Adrenal gland (tissue), 5 donors: Measurements from ENCODE around the gene MAD1L1.

ENCODE experiments used
- POLR2A ChIP-seq, 2 donors: fragments of 450-650 bp; IDR thresholded peaks; one replicate each; pipeline ENCODE4 v1.6.1; 2017; ENCODE audit warnings: antibody characterized with exemption in 2 of 2, mild to moderate bottlenecking in 2 of 2, moderate library complexity in 1 of 2
- TF ChIP-seq, protein P1 (sequence below), 6 experiments: fragments of 450-650 bp in 4 of 6; fragments of 200-600 bp in 2 of 6; sonication (generic) in 1 of 6; IDR thresholded peaks; 1 replicate in 5 of 6; 2 replicates in 1 of 6; pipeline versions ENCODE4 v1.5.1 to v1.8.0; 2016 to 2021; ENCODE audit warnings: antibody characterized with exemption in 6 of 6, mild to moderate bottlenecking in 2 of 6, moderate library complexity in 1 of 6
- donor health status: DM: no; HTN: no; CAD: no.

DNA sequence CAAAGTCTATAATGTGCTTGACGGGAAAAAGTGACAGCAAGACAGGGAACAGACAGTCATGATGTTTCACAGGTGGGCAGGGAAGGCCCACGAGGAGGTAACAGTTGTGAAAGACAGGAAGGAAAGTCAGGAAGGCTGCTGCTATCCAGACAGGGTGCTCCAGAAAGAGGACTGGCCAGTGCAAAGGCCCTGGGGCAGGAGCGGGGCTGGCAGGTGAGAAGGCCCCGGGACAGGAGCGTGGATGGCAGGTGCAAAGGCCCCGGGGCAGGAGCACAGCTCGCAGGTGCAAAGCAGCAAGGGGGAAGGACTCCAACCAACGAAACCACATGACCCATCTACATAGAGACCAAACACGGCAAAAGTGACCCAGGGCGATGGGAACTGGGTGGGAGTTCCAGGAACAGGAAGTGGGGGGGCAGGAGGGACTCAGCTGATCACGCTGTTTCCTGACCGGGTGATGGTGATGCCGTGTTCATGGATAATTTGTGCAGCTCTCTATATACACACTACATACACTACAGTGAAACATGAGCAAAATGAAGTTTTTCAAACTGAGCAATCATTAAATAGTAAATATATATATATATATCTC lies 138.2 kb downstream of the MAD1L1 start:
- TF ChIP-seq, protein P1, sequence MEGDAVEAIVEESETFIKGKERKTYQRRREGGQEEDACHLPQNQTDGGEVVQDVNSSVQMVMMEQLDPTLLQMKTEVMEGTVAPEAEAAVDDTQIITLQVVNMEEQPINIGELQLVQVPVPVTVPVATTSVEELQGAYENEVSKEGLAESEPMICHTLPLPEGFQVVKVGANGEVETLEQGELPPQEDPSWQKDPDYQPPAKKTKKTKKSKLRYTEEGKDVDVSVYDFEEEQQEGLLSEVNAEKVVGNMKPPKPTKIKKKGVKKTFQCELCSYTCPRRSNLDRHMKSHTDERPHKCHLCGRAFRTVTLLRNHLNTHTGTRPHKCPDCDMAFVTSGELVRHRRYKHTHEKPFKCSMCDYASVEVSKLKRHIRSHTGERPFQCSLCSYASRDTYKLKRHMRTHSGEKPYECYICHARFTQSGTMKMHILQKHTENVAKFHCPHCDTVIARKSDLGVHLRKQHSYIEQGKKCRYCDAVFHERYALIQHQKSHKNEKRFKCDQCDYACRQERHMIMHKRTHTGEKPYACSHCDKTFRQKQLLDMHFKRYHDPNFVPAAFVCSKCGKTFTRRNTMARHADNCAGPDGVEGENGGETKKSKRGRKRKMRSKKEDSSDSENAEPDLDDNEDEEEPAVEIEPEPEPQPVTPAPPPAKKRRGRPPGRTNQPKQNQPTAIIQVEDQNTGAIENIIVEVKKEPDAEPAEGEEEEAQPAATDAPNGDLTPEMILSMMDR (IDR thresholded peaks at IDR 0.05): no peak
- TF ChIP-seq POLR2A (IDR thresholded peaks at IDR 0.05): no peak
